H9 (cell line): ENCODE measurements around the gene KCNJ10. TPM values are rescaled to one million over a fixed set of nuclear protein-coding genes. Genes with fewer than 3 reads are reported as not detected.

Source experiments
- DNase-seq: peaks from one replicate; pipeline ENCODE4 v3.0.0-alpha.2; 2017
- H2AFZ ChIP-seq: one replicate; pipeline ENCODE4 v1.6.1; 2013; ENCODE audit warnings: mild to moderate bottlenecking, low read length, control low read depth, moderate library complexity
- H2AK5ac ChIP-seq: 2 replicates; pipeline ENCODE4 v1.6.1; 2013; ENCODE audit warnings: low read length, control low read depth, mixed read lengths; ENCODE audit not compliant: insufficient read length
- H2BK120ac ChIP-seq: one replicate; pipeline ENCODE4 v1.6.1; 2013; ENCODE audit warnings: low read depth, mild to moderate bottlenecking, low read length, control low read depth, inconsistent platforms; ENCODE audit not compliant: poor library complexity, severe bottlenecking
- H2BK12ac ChIP-seq: 2 replicates; pipeline ENCODE4 v1.6.1; 2013; ENCODE audit warnings: low read length, control low read depth, mixed read lengths, low read depth; ENCODE audit not compliant: insufficient read length
- H2BK15ac ChIP-seq: 2 replicates; pipeline ENCODE4 v1.6.1; 2013; ENCODE audit warnings: low read depth, low read length, control low read depth
- H2BK20ac ChIP-seq: one replicate; pipeline ENCODE4 v1.6.1; 2013; ENCODE audit warnings: low read depth, mild to moderate bottlenecking, low read length, control low read depth, inconsistent platforms; ENCODE audit not compliant: poor library complexity, severe bottlenecking
- H2BK5ac ChIP-seq: 2 replicates; pipeline ENCODE4 v1.6.1; 2013; ENCODE audit warnings: low read length, control low read depth, mixed read lengths; ENCODE audit not compliant: insufficient read length
- H3K14ac ChIP-seq: 2 replicates; pipeline ENCODE4 v1.6.1; 2013; ENCODE audit warnings: low read length, control low read depth; ENCODE audit not compliant: insufficient read depth
- H3K18ac ChIP-seq: 2 replicates; pipeline ENCODE4 v1.6.1; 2013; ENCODE audit warnings: low read depth, mild to moderate bottlenecking, mixed read lengths, low read length, control low read depth; ENCODE audit not compliant: insufficient read length
- H3K23ac ChIP-seq: 2 replicates; pipeline ENCODE4 v1.6.1; 2013; ENCODE audit warnings: low read length, control low read depth, mixed read lengths, low read depth; ENCODE audit not compliant: insufficient read length
- H3K23me2 ChIP-seq: 2 replicates; pipeline ENCODE4 v1.6.1; 2013; ENCODE audit warnings: low read depth, mild to moderate bottlenecking, mixed read lengths, low read length, control low read depth; ENCODE audit not compliant: insufficient read length, poor library complexity, severe bottlenecking
- H3K27ac ChIP-seq: 2 replicates; pipeline ENCODE4 v1.5.1; 2013; ENCODE audit warnings: low read length, control low read depth, mixed read lengths, low read depth; ENCODE audit not compliant: insufficient read length
- H3K27me3 ChIP-seq: 2 replicates; pipeline ENCODE4 v1.6.1; 2013; ENCODE audit warnings: low read length, control low read depth, inconsistent platforms; ENCODE audit not compliant: insufficient read depth
- H3K4ac ChIP-seq: 2 replicates; pipeline ENCODE4 v1.6.1; 2013; ENCODE audit warnings: low read depth, mild to moderate bottlenecking, control low read depth, inconsistent platforms, low read length, moderate library complexity
- H3K4me1 ChIP-seq: 2 replicates; pipeline ENCODE4 v1.6.1; 2013; ENCODE audit warnings: low read length, control low read depth, inconsistent platforms; ENCODE audit not compliant: insufficient read depth
- H3K4me2 ChIP-seq: 2 replicates; pipeline ENCODE4 v1.6.1; 2013; ENCODE audit warnings: low read length, control low read depth, mixed read lengths; ENCODE audit not compliant: insufficient read length, insufficient read depth
- H3K56ac ChIP-seq: 2 replicates; pipeline ENCODE4 v1.6.1; 2013; ENCODE audit warnings: low read depth, mild to moderate bottlenecking, mixed read lengths, low read length, control low read depth; ENCODE audit not compliant: insufficient read length
- H3K79me1 ChIP-seq: 2 replicates; pipeline ENCODE4 v1.6.1; 2013; ENCODE audit warnings: low read depth, mild to moderate bottlenecking, moderate library complexity, low read length, control low read depth, inconsistent platforms; ENCODE audit not compliant: insufficient read depth, poor library complexity, severe bottlenecking
- H3K79me2 ChIP-seq: 2 replicates; pipeline ENCODE4 v1.6.1; 2013; ENCODE audit warnings: low read length, control low read depth, inconsistent platforms; ENCODE audit not compliant: insufficient read depth
- H3K9ac ChIP-seq: 2 replicates; pipeline ENCODE4 v1.6.1; 2013; ENCODE audit warnings: low read length, control low read depth, mixed read lengths; ENCODE audit not compliant: insufficient read length; ENCODE audit errors: extremely low read depth
- H3K9me3 ChIP-seq: one replicate; pipeline ENCODE4 v1.6.1; 2013; ENCODE audit warnings: low read depth, low read length, inconsistent platforms; ENCODE audit not compliant: control insufficient read depth
- H3T11ph ChIP-seq: one replicate; pipeline ENCODE4 v1.6.1; 2013; ENCODE audit warnings: mild to moderate bottlenecking, low read length, control low read depth, inconsistent platforms
- H4K20me1 ChIP-seq: one replicate; pipeline ENCODE4 v1.6.1; 2013; ENCODE audit not compliant: control insufficient read depth, insufficient read length, insufficient read depth
- H4K5ac ChIP-seq: 2 replicates; pipeline ENCODE4 v1.6.1; 2013; ENCODE audit warnings: low read depth, mild to moderate bottlenecking, mixed read lengths, low read length, control low read depth; ENCODE audit not compliant: insufficient read length
- H4K8ac ChIP-seq: replicated peaks from 2 replicates; pipeline ENCODE4 v1.6.1; 2013; ENCODE audit warnings: low read length, control low read depth, mixed read lengths, low read depth; ENCODE audit not compliant: insufficient read length
- H4K91ac ChIP-seq: 2 replicates; pipeline ENCODE4 v1.6.1; 2013; ENCODE audit warnings: low read depth, mild to moderate bottlenecking, moderate library complexity, mixed read lengths, low read length, control low read depth; ENCODE audit not compliant: insufficient read length
- H3K27ac Mint-ChIP-seq, 3 experiments: 2 replicates in 2 of 3; 3 replicates in 1 of 3; pipeline ENCODE4 v1.8.0; 2020 to 2021; ENCODE audit warnings: mixed read lengths in 3 of 3, mild to moderate bottlenecking in 1 of 3, moderate library complexity in 1 of 3
- H3K27me3 Mint-ChIP-seq: 2 replicates; pipeline ENCODE4 v1.8.0; 2021; ENCODE audit warnings: low read depth, mild to moderate bottlenecking, moderate library complexity, mixed read lengths
- H3K36me3 Mint-ChIP-seq, 3 experiments: 2 replicates in 2 of 3; 3 replicates in 1 of 3; pipeline ENCODE4 v1.8.0; 2020 to 2021; ENCODE audit warnings: low read depth in 3 of 3, mixed read lengths in 3 of 3; ENCODE audit not compliant: insufficient read depth in 1 of 3
- H3K4me1 Mint-ChIP-seq, 2 experiments: 2 replicates each; pipeline ENCODE4 v1.8.0; 2020; ENCODE audit warnings: mixed read lengths in 2 of 2
- H3K4me3 Mint-ChIP-seq, 2 experiments: 2 replicates in 1 of 2; 3 replicates in 1 of 2; pipeline ENCODE4 v1.8.0; 2020 to 2021; ENCODE audit warnings: mild to moderate bottlenecking in 2 of 2, mixed read lengths in 2 of 2, moderate library complexity in 1 of 2
- H3K9me3 Mint-ChIP-seq, 2 experiments: 2 replicates in 1 of 2; 3 replicates in 1 of 2; pipeline ENCODE4 v1.8.0; 2020; ENCODE audit warnings: mild to moderate bottlenecking in 2 of 2, mixed read lengths in 2 of 2, moderate library complexity in 1 of 2
- CTCF ChIP-seq: fragments of 200-600 bp; sonication (generic); conservative IDR thresholded peaks from 3 replicates; pipeline ENCODE4 v1.8.0; 2021; ENCODE audit warnings: antibody characterized with exemption, mild to moderate bottlenecking
- WGBS: extraction: QIAGEN DNeasy Blood & Tissue Kit; methylation state at CpG from one replicate; pipeline ENCODE4 v1.1.7; 2013; ENCODE audit warnings: missing lambda C conversion rate, low lambda C conversion rate, mixed read lengths; ENCODE audit not compliant: insufficient read length; ENCODE audit errors: extremely low coverage; 5-methylcytosine and 5-hydroxymethylcytosine counted together
- total RNA-seq: library from RNA; stranded (reverse); gene quantifications from 2 replicates; pipeline ENCODE4 v1.2.1, GENCODE V29; 2021

The KCNJ10 gene
- total RNA-seq, 1 experiment from 2014 or later, result 0.44 TPM

GRCh38 chr1:159988006-159988405, 82.0 kb downstream of the KCNJ10 start:
- no peak overlapping the region for H2BK120ac ChIP-seq
- H3K4me2 ChIP-seq, result no peak overlapping the region
- no peaks in the 10 kb centered on the region for H3K9me3 ChIP-seq
- H3K4me1 ChIP-seq, result peaks cover 2% of the 10 kb centered on the region; the same call in 1 of the 2 replicates
- H2BK5ac ChIP-seq, result no peak overlapping the region
- no peaks in the 10 kb centered on the region for H3K23me2 ChIP-seq
- no peak overlapping the region for H3K9ac ChIP-seq
- no peak overlapping the region for H2BK15ac ChIP-seq
- no peaks in the 10 kb centered on the region for H3K9me3 Mint-ChIP-seq
- H3K4me3 Mint-ChIP-seq, result no peak overlapping the region
- H2BK12ac ChIP-seq, result no peak overlapping the region
- H3K27me3 Mint-ChIP-seq, result peaks cover 1% of the 10 kb centered on the region; the same call in 1 of the 2 replicates
- no peak for DNase-seq
- no peak overlapping the region for H4K5ac ChIP-seq
- no peak for TF ChIP-seq CTCF
- H3T11ph ChIP-seq, result no peak overlapping the region
- no peak overlapping the region for H3K4ac ChIP-seq
- H3K27ac Mint-ChIP-seq, result no peak overlapping the region
- no peak overlapping the region for H2AFZ ChIP-seq
- H3K79me1 ChIP-seq, result no peaks in the 10 kb centered on the region
- H4K8ac ChIP-seq, result no peak overlapping the region
- H3K27me3 ChIP-seq, result no peaks in the 10 kb centered on the region
- H3K4me1 Mint-ChIP-seq, result peaks cover 12 to 13% of the 10 kb centered on the region in 2 experiments
- H4K91ac ChIP-seq, result no peak overlapping the region
- no peaks in the 10 kb centered on the region for H3K79me2 ChIP-seq
- no peak overlapping the region for H2BK20ac ChIP-seq
- no peak overlapping the region for H3K14ac ChIP-seq
- H2AK5ac ChIP-seq, result no peak overlapping the region
- H3K36me3 Mint-ChIP-seq, result no peaks in the 10 kb centered on the region
- H3K56ac ChIP-seq, result no peak overlapping the region
- no peak overlapping the region for H3K23ac ChIP-seq
- no peak overlapping the region for H3K18ac ChIP-seq
- H3K27ac ChIP-seq, result no peak overlapping the region
- WGBS, result no CpG with 5 or more reads among the region's 1 CpG
- H4K20me1 ChIP-seq, result no peaks in the 10 kb centered on the region
